DMS 273 (cell line): ENCODE measurements around the gene TP53AIP1.
"Not testable (repeated sequence)": the region's sequence is repeated elsewhere in the genome, so short reads cannot be mapped to it uniquely, and the experiment has no call there.

Experiments used
- DNase-seq: peaks from one replicate; lab custom pipeline; 2025; ENCODE audit not compliant: unreplicated experiment; lab: John Stamatoyannopoulos, UW

TP53AIP1 gene

DNA sequence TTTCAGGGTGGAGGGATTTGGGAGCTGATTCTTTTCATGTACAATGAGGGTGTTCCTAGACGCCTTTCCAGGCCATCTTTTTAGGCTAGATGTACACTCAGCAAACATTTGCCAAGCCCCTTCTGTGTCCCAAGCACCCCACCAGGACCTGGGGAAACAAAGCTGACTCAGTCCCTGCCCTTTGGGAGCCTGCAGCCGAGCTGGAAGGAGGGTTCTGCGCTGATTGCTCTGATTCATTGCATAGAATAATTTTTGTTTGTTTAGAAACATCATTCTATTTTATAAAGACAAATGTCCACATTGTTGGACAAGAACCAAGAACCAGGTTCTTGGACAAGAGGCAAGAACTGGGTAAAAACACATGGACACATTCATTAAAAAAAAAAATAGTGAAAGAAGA, 16.7 kb downstream of the TP53AIP1 start:
- no peak for DNase-seq

DNA sequence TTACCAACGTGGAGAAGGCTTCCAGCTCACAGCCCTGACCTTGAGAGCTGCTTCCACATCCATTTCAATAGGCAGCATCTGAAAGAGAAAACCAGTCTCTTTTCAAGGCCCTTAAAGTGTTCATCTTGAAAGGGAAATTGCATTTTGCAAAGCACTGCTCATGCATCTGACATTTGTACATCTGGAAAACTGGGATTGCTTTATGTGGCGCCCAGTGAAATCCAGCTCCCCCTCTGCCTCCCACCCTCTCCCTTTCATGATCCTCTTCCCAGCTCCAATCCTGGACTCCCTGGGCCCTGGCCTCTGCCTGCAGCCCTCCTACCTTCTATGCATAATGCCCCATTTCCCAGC, 17.4 kb downstream of the TP53AIP1 start:
- DNase-seq = no peak

- no peak for DNase-seq
Measured at GRCh38 chr11:128924510-128925249, 18.0 kb downstream of the TP53AIP1 start.

- DNase-seq = peak; percentile 15
Measured at GRCh38 chr11:128924104-128924503, 18.6 kb downstream of the TP53AIP1 start.

DNA sequence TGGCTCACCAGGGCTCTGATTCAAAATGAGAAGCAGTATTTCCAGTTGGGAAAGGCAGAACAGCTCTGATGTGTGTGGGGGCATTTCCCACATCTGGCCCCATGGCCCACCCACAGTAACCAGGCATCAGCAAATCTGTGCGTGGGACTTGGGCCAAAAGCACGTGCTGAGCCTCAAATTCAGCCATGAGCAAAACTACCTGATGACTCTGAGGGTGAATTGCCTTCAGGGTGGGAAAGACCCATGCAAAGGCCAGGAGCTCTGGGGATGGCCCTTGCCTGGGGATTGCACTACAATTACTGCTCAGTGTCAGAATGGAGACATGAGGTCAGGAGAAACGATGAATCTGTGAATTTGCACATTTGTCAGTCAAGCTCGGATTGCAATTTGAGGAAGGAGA, 20.9 kb downstream of the TP53AIP1 start:
- no peak for DNase-seq

GRCh38 chr11:128920666-128921065, 22.0 kb downstream of the TP53AIP1 start:
- no peak for DNase-seq

- DNase-seq = not testable (repeated sequence)
Measured at GRCh38 chr11:128919635-128920034, 23.0 kb downstream of the TP53AIP1 start.

DNA sequence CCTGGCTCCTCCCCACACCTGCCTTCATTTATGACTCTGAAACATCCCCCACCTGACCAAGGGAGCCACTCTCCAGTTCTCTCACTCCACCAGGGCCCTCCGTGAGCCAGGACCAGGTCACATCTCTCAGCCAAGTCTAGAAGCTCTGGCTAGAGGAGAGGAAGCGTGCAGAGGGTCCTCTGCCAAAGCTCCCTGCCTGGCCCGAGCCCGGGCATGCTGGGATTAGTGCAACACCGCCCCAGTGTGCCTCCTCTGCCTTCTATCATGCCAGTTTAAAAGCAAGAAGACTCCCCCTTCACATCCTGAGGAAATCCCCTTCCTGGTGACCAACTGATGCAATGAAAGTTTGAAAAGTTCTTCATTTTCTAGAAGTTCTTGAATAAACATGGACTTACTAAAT, 23.5 kb downstream of the TP53AIP1 start:
- DNase-seq = no peak

GRCh38 chr11:128917144-128917724, 25.4 kb downstream of the TP53AIP1 start:
- no peak for DNase-seq

GRCh38 chr11:128916681-128917080, 26.0 kb downstream of the TP53AIP1 start:
- peak; percentile 48 for DNase-seq

DNA sequence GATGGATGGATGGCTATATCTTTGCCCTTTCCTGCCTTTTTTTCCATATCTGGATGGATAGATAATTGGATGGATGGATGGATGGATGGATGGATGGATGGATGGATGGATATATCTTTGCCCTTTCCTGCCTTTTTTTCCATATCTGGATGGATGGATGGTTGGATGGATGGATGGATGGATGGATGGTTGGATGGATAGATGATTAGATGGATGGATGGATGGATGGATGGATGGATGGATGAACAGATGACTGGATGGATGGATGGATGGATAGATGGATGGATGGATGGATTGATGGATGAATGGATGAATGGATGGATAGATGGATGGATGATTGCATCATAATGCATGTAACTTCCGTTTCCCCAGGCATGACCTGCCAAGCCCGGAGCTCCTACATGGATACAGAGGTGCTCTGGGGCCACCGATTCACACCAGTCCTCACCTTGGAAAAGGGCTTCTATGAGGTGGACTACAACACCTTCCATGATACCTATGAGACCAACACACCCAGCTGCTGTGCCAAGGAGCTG, 26.6 kb downstream of the TP53AIP1 start:
- DNase-seq = no peak

- DNase-seq = peak; percentile 54
Measured at GRCh38 chr11:128915149-128915521, 27.5 kb downstream of the TP53AIP1 start.

- peak; percentile 11 for DNase-seq
Measured at GRCh38 chr11:128914216-128915148, 28.2 kb downstream of the TP53AIP1 start.

DNA sequence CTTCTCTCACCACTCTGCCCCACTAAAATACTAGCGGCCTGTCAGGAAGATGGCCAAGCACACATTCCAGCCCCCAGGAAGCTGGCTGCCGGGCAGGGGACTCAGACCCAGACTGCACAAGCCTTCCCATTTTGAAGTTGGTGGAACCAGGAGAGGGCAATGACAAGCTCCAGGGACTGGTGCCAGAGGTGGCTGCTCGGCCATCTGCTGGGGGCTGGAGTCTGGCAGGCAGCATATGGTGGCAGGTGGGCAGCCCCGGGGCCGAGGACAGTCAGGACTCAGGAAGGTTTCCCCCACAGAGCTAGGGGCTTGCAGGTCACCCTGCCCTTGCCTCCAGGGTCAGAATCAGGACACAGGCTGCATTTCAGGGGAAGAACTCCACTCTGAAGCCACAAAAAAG, 28.9 kb downstream of the TP53AIP1 start:
- DNase-seq = peak; percentile 78

DNA sequence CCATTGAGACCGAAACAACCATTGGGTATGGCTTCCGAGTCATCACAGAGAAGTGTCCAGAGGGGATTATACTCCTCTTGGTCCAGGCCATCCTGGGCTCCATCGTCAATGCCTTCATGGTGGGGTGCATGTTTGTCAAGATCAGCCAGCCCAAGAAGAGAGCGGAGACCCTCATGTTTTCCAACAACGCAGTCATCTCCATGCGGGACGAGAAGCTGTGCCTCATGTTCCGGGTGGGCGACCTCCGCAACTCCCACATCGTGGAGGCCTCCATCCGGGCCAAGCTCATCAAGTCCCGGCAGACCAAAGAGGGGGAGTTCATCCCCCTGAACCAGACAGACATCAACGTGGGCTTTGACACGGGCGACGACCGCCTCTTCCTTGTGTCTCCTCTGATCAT, 31.0 kb downstream of the TP53AIP1 start:
- no peak for DNase-seq

DNA sequence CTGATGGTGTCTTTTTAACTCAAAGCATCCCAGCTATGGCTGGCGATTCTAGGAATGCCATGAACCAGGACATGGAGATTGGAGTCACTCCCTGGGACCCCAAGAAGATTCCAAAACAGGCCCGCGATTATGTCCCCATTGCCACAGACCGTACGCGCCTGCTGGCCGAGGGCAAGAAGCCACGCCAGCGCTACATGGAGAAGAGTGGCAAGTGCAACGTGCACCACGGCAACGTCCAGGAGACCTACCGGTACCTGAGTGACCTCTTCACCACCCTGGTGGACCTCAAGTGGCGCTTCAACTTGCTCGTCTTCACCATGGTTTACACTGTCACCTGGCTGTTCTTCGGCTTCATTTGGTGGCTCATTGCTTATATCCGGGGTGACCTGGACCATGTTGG, 31.4 kb downstream of the TP53AIP1 start:
- DNase-seq = no peak

GRCh38 chr11:128910576-128910975, 32.1 kb downstream of the TP53AIP1 start:
- DNase-seq = no peak

- no peak for DNase-seq
Measured at GRCh38 chr11:128909438-128910125, 33.1 kb downstream of the TP53AIP1 start.

DNA sequence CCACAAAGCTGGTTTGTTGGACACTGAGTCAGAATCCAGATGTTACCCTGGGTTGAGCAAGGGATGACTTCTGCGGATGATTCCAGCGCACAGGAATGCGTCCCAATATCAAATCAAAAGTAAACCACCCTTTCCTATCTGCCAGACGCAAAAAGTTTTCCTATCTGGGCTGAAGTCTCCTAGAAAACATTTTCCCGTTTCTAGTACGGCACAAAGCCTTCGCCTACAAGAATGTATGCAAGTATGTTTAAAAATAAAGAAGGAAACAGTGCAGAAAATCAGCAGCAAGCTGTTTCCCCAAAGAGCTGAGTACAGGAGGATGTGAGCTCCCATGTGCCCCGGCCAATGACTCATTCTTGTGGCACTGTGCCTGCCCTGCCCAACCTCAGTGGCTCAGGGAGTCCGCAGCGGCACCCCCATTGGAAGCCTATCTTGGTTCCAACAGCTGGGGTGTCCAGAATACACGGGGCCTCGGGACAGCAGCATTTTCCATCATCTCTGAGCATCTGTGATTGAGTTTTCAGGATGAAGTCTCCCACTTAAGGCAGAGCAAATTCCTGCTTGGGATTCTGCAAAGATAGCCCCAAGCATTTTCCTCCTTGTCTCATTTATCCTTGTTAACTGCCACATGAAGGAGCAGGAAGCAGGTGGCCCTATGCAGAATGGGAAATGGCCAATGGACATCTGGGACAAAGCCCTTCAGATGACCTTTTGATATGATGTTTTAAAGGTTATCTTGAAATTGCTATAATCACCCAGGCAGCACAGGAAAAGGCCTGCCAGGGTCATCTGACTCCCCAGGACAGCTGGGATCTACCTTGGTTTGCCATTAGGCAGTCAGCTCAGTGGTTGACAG, 34.1 kb downstream of the TP53AIP1 start:
- peak; percentile 63 for DNase-seq

DNA sequence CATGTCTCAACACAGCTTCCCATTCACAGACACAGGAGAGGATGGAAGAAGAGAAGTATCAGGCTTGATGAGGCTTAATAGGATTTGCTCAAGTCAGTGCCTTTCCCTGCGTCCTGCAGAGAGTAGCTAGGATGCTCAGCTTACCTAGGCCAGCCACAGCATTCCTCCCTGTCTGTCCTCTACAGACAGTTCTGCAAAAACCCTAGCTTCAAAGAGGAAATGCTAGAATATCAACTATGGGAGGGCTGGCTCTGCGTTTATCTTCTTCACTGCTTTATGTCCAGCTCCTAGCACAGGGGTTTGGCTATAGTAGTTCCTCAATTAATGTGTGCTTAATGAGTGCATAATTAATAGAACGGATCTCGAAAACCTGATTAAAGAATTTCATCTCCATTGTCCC, 35.1 kb downstream of the TP53AIP1 start:
- no peak for DNase-seq
